Glomerular endothelial cell (primary cell): Measurements from ENCODE around the gene C1orf21. TPM values are rescaled to one million over a fixed set of nuclear protein-coding genes. Genes with fewer than 3 reads are reported as not detected.

ENCODE experiments used
- DNase-seq: peaks from one replicate; pipeline ENCODE4 v3.0.0-alpha.2; 2011; ENCODE audit warnings: low read depth, low spot score; ENCODE audit errors: extremely low read depth
- total RNA-seq: library from RNA; depleted of rRNA; stranded (reverse); fragments of >200 nt; gene quantifications from 2 replicates; pipeline ENCODE4 v1.2.3, GENCODE V29; 2015

The C1orf21 gene
- total RNA-seq, 1 donor from 2014 or later = 28.1 TPM

DNA sequence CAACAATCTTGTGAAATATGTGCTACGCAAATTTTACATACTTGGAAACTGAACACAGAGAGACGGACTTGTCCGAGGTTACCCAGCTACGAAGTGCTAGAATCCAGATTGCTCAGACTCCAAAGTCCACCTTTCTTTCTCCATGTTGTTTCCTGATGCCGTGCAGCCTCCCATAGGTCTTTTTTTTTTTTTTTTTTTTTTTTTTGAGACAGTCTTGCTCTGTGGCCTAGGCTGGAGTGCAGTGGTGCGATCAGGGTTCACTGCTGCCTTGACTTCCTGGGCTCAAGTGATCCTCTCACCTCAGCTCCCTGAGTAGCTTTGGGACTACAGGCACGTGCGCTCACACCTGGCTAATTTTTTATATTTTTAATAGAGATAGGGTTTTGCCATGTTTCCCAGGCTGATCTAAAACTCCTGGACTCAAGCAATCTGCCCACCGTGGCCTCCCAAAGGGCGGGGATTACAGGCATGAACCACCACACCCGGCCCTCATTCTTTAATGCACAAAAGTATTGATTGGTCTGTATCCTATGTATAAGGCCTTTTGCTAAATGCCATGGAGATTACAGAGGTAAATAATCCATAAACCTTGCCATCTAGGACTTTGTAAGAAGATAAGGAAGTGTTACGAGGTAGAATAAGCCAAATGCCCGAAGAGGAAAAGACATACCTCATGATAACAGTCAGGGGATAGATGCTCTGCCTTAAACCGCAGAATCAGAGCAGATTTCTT is 92.8 kb downstream of the C1orf21 start:
- no peak for DNase-seq

DNA sequence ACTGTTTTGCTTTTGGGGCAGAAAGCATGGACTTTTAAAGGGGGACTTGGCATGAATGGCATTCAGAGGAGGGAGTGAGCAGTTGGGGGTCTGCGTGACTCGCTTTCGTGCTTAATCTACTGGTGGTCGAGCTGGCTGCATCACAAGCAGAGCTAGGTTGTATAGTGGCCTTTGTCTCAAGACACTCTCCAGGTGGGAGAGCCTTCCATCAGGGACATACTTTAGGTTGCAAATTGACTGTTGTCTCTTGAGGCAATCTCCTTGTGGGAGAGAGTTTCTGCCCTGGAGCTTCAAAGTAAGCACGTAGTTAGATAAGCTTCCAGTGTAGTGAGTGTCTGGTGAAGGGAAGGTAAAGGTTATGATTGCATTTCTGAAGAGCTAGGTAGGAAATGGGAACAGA is 93.9 kb downstream of the C1orf21 start:
- no peak for DNase-seq

DNA sequence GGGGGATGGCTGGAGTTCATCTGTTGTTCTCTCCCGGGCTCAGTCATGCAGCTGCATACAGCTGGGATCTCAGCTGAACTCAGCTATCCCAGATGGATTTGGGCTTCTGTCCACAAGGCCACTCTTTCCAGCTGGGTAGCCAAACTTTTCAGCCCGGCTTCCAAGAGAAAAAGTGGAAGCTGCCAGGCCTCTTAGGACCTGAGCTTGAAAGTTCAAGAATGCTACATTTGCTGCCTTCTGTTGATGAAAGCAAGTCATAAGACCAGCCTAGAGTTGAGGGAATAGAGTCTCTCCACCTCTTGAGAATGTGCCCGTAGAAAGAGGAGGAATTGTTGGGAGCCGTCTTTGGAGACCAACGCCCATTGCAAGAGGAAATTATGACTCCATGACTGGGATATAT is 95.3 kb downstream of the C1orf21 start:
- no peak for DNase-seq

GRCh38 chr1:184483101-184483683 is 96.4 kb downstream of the C1orf21 start:
- no peak for DNase-seq

GRCh38 chr1:184485751-184486723 is 99.2 kb downstream of the C1orf21 start:
- no peak for DNase-seq

DNA sequence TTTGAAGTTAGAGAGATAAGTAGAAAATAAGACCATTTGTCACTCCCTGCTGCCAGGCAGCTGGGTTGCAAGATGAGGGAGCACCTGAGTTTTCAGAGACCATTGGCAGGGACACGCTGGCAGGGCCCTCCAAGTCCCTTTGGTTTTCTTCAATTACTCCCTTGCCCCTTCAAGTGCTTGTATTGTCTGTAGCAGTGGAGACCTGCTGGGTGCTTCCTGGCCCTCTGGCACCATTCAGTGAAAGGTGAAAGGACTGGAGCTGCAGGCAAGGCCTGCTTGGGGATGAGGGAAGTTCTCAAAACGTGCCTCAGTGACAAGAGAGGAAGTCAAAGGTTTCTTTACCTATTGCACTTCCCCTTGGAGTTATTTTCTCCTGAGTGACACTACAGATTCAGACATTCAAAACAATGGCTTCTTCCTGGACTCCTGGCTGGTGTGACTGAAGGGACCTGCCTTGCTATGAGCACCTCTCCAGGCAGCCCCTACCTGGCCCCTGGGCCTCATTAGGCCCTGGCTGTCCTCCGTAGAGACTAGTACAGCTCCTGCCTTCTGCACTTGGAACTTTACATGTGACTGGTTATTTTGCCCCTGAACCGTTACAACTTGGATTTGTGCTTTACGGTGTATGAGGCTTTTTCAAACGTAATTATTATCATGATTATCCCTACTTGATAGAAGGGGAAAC is 100.1 kb downstream of the C1orf21 start:
- no peak for DNase-seq

GRCh38 chr1:184487531-184488193 is 100.8 kb downstream of the C1orf21 start:
- DNase-seq = no peak

DNA sequence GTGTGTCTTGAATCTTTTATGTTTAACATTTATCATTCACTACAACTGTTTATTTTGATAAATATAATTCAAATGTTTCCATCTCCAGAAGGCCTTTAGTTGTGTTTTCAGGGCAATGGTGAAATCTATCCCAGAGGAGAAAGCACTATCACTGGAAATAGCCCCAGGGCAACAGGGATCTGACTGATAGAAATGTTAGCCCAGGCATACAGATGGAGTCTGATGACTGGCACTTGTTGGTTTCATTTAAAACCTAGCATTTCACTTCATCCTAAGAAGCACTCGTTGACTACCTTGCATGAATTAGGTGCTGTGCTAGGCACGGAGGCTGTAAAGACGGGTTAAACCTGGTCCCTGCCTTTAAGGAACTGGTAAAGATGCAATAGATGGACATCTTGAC is 103.1 kb downstream of the C1orf21 start:
- no peak for DNase-seq

- no peak for DNase-seq
Observed at GRCh38 chr1:184492536-184492935, 105.7 kb downstream of the C1orf21 start.

DNA sequence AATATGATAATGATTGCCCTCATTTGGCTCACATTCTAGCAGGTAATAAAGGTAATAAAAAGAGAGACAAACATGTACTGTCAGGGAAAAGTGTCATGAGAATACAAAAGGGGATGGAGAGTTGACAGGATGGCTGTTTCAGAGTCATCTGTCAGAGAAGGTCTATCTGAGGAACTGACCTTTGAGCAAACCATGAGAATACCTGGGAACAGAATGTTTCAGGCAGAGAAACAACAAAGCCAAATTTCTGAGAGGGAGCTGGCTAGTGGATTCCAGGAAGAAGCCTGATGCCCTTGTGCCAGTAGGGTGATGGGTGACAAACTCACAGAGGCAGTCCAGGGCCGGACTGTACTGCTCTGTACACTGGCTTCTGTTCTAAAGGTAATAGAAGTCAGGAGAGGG is 107.2 kb downstream of the C1orf21 start:
- no peak for DNase-seq

- DNase-seq = no peak
Observed at GRCh38 chr1:184494929-184495328, 108.1 kb downstream of the C1orf21 start.

DNA sequence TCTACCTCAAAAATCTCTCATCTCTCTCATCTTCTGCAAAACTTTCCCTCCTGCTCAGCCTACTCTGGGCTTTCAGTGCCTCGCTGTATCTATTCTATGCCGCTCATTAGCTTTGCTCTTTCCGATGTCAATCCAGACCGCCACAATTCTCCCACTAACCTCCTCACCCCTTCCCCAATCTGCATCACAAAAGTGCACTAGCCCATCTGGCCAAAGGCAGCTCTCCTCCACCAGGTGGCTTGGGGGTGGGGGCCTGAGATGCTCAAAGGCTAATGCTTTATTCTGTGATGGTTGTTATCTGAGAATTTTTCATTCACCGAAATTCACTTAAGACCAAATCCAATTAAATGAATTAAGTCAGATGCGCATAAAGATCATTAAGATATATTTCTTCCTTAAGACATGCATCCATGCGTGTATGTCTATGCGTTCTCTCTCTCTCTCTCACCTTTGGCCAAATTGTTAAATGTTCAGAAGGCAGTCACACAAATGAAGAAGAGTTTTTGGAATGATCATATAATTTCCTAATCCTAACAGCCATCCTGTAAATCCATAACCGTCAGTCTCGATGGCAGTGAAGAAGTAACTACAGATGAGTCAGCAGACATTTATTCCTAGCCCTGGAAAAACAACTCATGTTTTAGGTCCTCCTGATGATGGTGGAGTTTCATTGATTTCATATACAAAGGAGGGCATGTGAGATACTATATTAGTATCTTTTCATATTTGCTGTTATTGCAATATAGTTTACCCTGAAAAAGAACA is 111.3 kb downstream of the C1orf21 start:
- no peak for DNase-seq

DNA sequence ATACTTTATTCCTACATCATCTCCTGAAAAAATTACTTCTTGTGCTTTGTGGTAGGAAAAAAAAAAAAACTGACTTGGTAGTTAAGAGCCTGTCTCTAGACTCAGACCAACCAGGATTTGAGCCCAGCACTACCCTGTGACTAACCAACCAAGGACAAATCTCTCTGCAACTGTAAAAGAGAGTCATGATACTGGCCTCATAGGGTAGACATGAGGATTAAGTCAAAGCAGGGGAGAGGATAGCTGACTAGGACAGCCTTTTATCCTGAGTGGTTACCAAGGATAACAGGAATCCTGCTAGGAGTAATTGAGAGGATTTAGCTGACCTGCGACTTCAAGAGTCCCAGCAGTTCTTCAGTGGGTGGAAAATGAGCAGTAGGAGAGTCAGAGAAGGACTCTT is 112.8 kb downstream of the C1orf21 start:
- no peak for DNase-seq

DNA sequence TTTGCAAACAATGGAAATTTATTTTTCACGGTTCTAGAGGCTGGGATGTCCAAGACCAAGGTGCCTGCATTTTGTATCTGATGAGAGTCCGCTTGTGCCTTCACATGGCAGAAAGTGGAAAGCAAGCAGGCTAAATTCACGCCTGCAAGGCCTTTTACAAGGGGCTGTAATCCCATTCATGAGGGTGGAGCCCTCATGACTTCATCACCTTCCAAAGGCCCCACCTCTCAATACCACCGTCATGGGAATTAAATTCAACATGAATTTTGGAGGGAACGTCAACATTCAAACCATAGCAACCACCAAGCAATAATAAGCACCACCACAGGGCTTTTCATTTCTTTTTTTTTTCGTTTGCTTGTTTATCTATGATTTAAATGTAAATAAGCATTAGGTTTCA is 115.3 kb downstream of the C1orf21 start:
- no peak for DNase-seq

DNA sequence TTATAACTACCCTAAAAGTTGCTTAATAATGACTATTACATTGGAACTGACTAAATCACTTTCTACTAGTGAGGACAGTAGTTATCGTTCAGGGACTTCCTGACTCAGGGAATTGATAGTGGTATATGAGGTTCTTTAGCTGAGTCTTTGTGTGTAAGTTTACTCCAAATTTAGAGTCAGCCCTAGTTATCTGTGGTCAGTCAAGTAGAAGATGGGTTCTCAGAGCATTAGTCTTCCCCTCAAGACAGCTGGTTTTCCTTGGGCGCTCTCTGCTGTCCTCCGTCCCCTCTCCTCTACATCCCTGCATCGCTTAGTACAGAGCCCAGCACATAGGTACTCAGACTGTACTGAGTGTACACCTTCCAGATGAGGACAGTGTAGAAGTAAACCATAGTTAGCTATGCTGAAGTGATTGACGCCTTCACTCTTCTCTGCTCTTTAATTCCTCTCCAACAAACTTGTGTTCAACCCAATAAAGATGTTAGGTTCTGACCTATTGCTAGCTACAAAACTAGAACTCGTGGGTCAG is 116.5 kb downstream of the C1orf21 start:
- no peak for DNase-seq

- no peak for DNase-seq
Observed at GRCh38 chr1:184504040-184504954, 117.5 kb downstream of the C1orf21 start.

DNA sequence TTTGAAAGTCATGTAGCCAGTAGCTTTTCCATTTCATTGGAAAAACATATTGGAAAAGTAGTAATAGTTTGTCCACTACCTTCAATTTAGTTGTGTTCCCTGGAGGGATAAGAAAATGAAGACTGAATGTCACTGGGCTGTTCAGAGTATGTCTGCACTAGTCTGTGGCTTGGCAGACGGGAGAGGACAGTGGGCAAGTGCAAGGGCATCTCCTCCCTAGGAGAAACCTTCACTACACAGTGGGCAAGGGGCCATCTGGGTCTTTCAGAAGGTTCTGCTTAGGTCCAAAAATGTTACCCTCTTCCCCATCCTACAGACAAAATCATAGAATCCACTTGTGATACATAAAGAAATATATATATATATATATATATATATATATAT is 118.1 kb downstream of the C1orf21 start:
- no peak for DNase-seq

DNA sequence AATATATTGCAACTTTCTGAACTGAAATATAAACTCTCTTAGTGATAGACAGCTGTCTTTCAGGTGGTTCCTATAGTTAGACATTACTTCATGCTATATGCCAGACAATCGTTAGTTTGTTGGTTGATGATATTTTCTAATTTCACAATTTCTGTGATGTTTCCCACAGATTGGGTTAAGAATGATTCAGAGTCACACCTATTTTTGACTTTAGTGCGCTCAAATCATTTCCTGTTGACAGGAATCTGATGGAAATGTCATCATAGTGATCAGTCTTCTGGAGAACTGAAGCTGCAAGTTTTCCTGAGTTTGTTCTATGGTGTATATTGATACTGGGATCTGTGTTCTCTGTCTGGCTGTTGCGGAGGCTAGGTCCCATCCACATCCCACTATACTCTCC is 119.7 kb downstream of the C1orf21 start:
- DNase-seq = no peak
